Lower lobe of right lung (tissue), 2 donors: ENCODE data around the gene VEGFA. TPM values are rescaled to one million over a fixed set of nuclear protein-coding genes. Genes with fewer than 3 reads are reported as not detected.

Experiments used
- ATAC-seq, 2 donors: fragments of 200-7000 bp; cut with Tn5 transposase; one replicate each; pipeline ENCODE4 v1.9.1; 2020 to 2022; ENCODE audit warnings: mild to moderate bottlenecking in 2 of 2, moderate library complexity in 2 of 2
- DNase-seq: peaks from one replicate; pipeline ENCODE4 v3.0.0-alpha.2; 2020
- H3K27ac ChIP-seq: fragments of 200-600 bp; one replicate; pipeline ENCODE4 v1.8.0; 2022
- H3K27me3 ChIP-seq: fragments of 200-600 bp; one replicate; pipeline ENCODE4 v1.8.0; 2022; ENCODE audit warnings: low read depth
- H3K36me3 ChIP-seq: fragments of 200-600 bp; one replicate; pipeline ENCODE4 v1.8.0; 2022; ENCODE audit warnings: mild to moderate bottlenecking
- H3K4me1 ChIP-seq: fragments of 200-600 bp; one replicate; pipeline ENCODE4 v1.8.0; 2022
- H3K4me3 ChIP-seq: fragments of 200-600 bp; one replicate; pipeline ENCODE4 v1.8.0; 2022; ENCODE audit warnings: mild to moderate bottlenecking
- H3K9me3 ChIP-seq: fragments of 200-600 bp; one replicate; pipeline ENCODE4 v1.8.0; 2022
- CTCF ChIP-seq: fragments of 200-600 bp; IDR thresholded peaks from one replicate; pipeline ENCODE4 v1.8.0; 2022; ENCODE audit warnings: antibody characterized with exemption, mild to moderate bottlenecking
- intact Hi-C: fragments of 100-400 bp; cut with DNase I; formaldehyde crosslinking; loops from one replicate; pipeline ENCODE4 v1.11.0; 2022
- total RNA-seq: library from RNA; stranded (reverse); fragmentation: NEBNext Ultra II Directional; extraction: Animal tissue kit (Norgen Biotek cat#: 25700); gene quantifications from one replicate; pipeline ENCODE4 v1.2.1, GENCODE V29; 2021
- donor health status: DM: no; HTN: yes; CAD: no; lungs with severe emphysema.

Gene VEGFA
- total RNA-seq, 1 donor from 2014 or later: 196 TPM

GRCh38 chr6:43740321-43740960 lies 29.6 kb upstream of the VEGFA start:
- ATAC-seq (no peak), DNase-seq (no peak)
- H3K36me3 ChIP-seq: no peaks in the 10 kb centered on the region
- no peaks in the 10 kb centered on the region for H3K4me1 ChIP-seq
- H3K4me3 ChIP-seq: no peak overlapping the region
- intact Hi-C loops: no loop called here
- no peaks in the 10 kb centered on the region for H3K27me3 ChIP-seq
- H3K27ac ChIP-seq: no peak overlapping the region
- no peak for TF ChIP-seq CTCF
- H3K9me3 ChIP-seq: no peaks in the 10 kb centered on the region

- Histone ChIP-seq H3K4me3 (no peak overlapping the region), H3K9me3 (no peaks in the 10 kb centered on the region), H3K27me3 (no peaks in the 10 kb centered on the region), H3K27ac (no peak overlapping the region), H3K36me3 (no peaks in the 10 kb centered on the region), H3K4me1 (no peaks in the 10 kb centered on the region)
- no peak for TF ChIP-seq CTCF
- intact Hi-C loops: no loop called here
- DNase-seq: no peak
- no peak for ATAC-seq
These were observed 28.8 kb upstream of the VEGFA start for GRCh38 chr6:43740961-43741764.

GRCh38 chr6:43741829-43742228 lies 28.2 kb upstream of the VEGFA start:
- ATAC-seq: peak in 1 of 2 donors; percentile 19
- intact Hi-C loops: no loop called here

GRCh38 chr6:43742285-43742684 lies 27.7 kb upstream of the VEGFA start:
- intact Hi-C loops: no loop called here
- no peak for ATAC-seq

More at GRCh38 chr6:43741829-43742228, 28.2 kb upstream of the VEGFA start:
- Histone ChIP-seq H3K27ac (no peak overlapping the region), H3K9me3 (no peaks in the 10 kb centered on the region), H3K36me3 (no peaks in the 10 kb centered on the region), H3K4me3 (no peak overlapping the region), H3K27me3 (no peaks in the 10 kb centered on the region), H3K4me1 (no peaks in the 10 kb centered on the region)
- TF ChIP-seq CTCF: no peak
- DNase-seq: no peak

More at GRCh38 chr6:43742285-43742684, 27.7 kb upstream of the VEGFA start:
- H3K27ac ChIP-seq: no peak overlapping the region
- H3K27me3 ChIP-seq: no peaks in the 10 kb centered on the region
- H3K9me3 ChIP-seq: no peaks in the 10 kb centered on the region
- no peak for DNase-seq
- TF ChIP-seq CTCF: no peak
- no peaks in the 10 kb centered on the region for H3K4me1 ChIP-seq
- H3K36me3 ChIP-seq: no peaks in the 10 kb centered on the region
- no peak overlapping the region for H3K4me3 ChIP-seq
